ENCODE data around the gene ARID4B. TPM values are rescaled to one million over a fixed set of nuclear protein-coding genes. Genes with fewer than 3 reads are reported as not detected.

The ARID4B gene
- polyA plus RNA-seq, 1 donor (not counting 4 experiments of a cell fraction or from before 2014, with no cell fraction given): 12.7 TPM

DNA sequence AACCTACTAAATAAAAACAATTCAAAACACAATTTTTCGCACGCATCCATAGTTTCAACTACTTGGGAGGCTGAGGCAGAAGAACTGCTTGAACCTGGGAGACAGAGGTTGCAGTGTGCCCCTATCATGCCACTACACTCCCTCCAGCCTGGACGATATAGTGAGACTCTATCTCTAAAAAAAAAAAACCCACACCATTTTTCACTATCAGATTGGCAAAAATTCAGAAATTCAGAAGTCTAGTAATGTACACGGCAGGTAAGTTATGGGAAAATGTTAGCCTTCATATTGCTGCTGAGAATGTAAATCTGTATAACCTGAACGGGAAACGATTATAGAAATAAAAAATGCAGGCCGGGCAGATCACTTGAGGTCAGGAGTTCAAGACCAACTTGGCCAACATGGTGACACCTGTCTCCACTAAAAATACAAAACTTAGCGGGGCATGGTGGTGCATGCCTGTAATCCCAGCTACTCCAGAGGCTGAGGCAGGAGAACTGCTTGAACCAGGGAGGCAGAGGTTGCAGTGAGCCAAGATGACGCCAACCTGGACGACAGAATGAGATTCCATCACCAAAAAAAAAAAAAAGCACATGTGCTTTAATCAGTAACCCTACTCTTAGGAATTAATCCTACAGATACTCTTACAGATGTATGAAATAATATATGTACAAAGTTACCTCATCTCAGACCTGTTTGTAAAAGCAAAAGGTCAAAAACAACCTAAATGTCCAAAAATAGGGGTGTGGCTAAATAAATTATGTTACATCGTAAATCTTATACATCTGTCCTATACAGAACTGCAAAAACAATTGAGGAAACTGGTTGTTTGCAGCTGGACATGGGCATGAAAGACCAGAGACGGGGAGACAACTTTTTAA is 37.9 kb downstream of the ARID4B start:
- H3K79me2 ChIP-seq (ENCODE audit: control insufficient read depth, insufficient read depth, low read length): peaks cover 86% of the 10 kb centered on the region
- H3K4me3 ChIP-seq (ENCODE audit: control insufficient read depth in 2 of 3, extremely low read depth in 1 of 3, insufficient read depth in 2 of 3, low read depth in 1 of 3, low read length in 3 of 3): no peak overlapping the region
- FAIRE-seq (no peak), DNase-seq (ENCODE audit: low read depth, low spot score) (no peak)
- no peak for TF ChIP-seq EZH2 (IDR thresholded peaks at IDR 0.05; ENCODE audit: low read length)
- TF ChIP-seq, protein P1, sequence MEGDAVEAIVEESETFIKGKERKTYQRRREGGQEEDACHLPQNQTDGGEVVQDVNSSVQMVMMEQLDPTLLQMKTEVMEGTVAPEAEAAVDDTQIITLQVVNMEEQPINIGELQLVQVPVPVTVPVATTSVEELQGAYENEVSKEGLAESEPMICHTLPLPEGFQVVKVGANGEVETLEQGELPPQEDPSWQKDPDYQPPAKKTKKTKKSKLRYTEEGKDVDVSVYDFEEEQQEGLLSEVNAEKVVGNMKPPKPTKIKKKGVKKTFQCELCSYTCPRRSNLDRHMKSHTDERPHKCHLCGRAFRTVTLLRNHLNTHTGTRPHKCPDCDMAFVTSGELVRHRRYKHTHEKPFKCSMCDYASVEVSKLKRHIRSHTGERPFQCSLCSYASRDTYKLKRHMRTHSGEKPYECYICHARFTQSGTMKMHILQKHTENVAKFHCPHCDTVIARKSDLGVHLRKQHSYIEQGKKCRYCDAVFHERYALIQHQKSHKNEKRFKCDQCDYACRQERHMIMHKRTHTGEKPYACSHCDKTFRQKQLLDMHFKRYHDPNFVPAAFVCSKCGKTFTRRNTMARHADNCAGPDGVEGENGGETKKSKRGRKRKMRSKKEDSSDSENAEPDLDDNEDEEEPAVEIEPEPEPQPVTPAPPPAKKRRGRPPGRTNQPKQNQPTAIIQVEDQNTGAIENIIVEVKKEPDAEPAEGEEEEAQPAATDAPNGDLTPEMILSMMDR (optimal IDR thresholded peaks at IDR 0.05 in 1 of 3, IDR thresholded peaks at IDR 0.05 in 1 of 3, conservative IDR thresholded peaks at IDR 0.05 in 1 of 3; ENCODE audit: extremely low read depth in 1 of 3, insufficient read depth in 2 of 3, low read length in 3 of 3): no peak
- H3K9ac ChIP-seq (ENCODE audit: control insufficient read depth, extremely low read depth, insufficient read depth, low read length): no peak overlapping the region
- no peak overlapping the region for H2AFZ ChIP-seq (ENCODE audit: control insufficient read depth, low read length)
- no peaks in the 10 kb centered on the region for H3K4me1 ChIP-seq (ENCODE audit: control insufficient read depth, extremely low read depth, insufficient read depth, low read length)
- H3K4me2 ChIP-seq (ENCODE audit: control insufficient read depth, extremely low read depth, insufficient read depth, low read depth, low read length): no peak overlapping the region
- dilution Hi-C loops (cut with MboI; ENCODE audit: extremely low pct_ligation_motif_present, low sequenced_read_pairs): no loop called here
- no peaks in the 10 kb centered on the region for H3K9me3 ChIP-seq (ENCODE audit: control insufficient read depth, low read depth, low read length)
- H3K27me3 ChIP-seq (ENCODE audit: control insufficient read depth, extremely low read depth, insufficient read depth, low read length): no peaks in the 10 kb centered on the region
- H3K27ac ChIP-seq (ENCODE audit: control insufficient read depth, insufficient read depth, low read length): no peak overlapping the region
- peaks cover 4% of the 10 kb centered on the region for H3K9me1 ChIP-seq (ENCODE audit: control insufficient read depth, extremely low read depth, insufficient read depth, low read length)
- H4K20me1 ChIP-seq (ENCODE audit: control insufficient read depth, extremely low read depth, insufficient read depth, low read length): peaks cover 5% of the 10 kb centered on the region
- H3K36me3 ChIP-seq (ENCODE audit: control insufficient read depth in 2 of 2, extremely low read depth in 1 of 2, insufficient read depth in 2 of 2, low read length in 2 of 2): no peaks in the 10 kb centered on the region

DNA sequence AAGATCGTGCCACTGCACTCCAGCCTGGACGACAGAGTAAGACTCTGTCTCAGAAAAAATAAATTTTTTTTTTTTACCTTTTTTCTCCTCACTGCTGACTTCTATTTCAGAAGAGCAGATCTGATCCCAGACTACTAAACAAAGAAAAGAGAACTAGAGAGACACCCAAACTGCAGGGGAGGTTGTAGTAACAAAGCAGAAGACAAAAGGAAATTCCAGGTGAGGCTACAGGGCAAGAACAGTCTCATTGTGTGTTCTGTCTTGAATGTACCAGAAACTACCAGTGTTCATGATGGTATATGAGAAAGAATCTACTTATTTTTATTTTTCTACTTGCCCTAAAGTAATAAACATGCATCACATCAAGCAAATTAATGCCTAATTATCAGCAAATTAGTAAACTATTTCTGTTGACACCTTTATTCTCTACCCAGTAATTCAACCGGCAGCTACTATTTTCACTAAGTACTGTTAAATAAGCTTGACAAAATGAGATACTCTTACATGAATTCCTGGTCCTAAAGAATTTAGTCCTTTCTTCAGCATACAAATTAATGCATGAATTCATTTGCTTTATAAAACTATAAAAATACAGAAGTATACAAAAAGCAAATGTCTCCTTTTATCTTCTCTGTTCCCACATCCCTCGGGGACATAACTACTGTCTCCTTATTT is 40.6 kb downstream of the ARID4B start:
- Histone ChIP-seq H3K9me3 (ENCODE audit: control insufficient read depth, low read depth, low read length) (no peaks in the 10 kb centered on the region), H3K4me3 (ENCODE audit: control insufficient read depth in 2 of 3, extremely low read depth in 1 of 3, insufficient read depth in 2 of 3, low read depth in 1 of 3, low read length in 3 of 3) (no peak overlapping the region), H3K27me3 (ENCODE audit: control insufficient read depth, extremely low read depth, insufficient read depth, low read length) (no peaks in the 10 kb centered on the region), H3K79me2 (ENCODE audit: control insufficient read depth, insufficient read depth, low read length) (peaks cover 89% of the 10 kb centered on the region), H3K4me2 (ENCODE audit: control insufficient read depth, extremely low read depth, insufficient read depth, low read depth, low read length) (no peak overlapping the region), H3K27ac (ENCODE audit: control insufficient read depth, insufficient read depth, low read length) (no peak overlapping the region), H4K20me1 (ENCODE audit: control insufficient read depth, extremely low read depth, insufficient read depth, low read length) (peaks cover 5% of the 10 kb centered on the region), H3K36me3 (ENCODE audit: control insufficient read depth in 2 of 2, extremely low read depth in 1 of 2, insufficient read depth in 2 of 2, low read length in 2 of 2) (no peaks in the 10 kb centered on the region), H3K9ac (ENCODE audit: control insufficient read depth, extremely low read depth, insufficient read depth, low read length) (no peak overlapping the region), H3K4me1 (ENCODE audit: control insufficient read depth, extremely low read depth, insufficient read depth, low read length) (no peaks in the 10 kb centered on the region), H3K9me1 (ENCODE audit: control insufficient read depth, extremely low read depth, insufficient read depth, low read length) (peaks cover 4% of the 10 kb centered on the region), H2AFZ (ENCODE audit: control insufficient read depth, low read length) (no peak overlapping the region)
- TF ChIP-seq, protein P1 (optimal IDR thresholded peaks at IDR 0.05 in 1 of 3, IDR thresholded peaks at IDR 0.05 in 1 of 3, conservative IDR thresholded peaks at IDR 0.05 in 1 of 3; ENCODE audit: extremely low read depth in 1 of 3, insufficient read depth in 2 of 3, low read length in 3 of 3): no peak
- TF ChIP-seq EZH2 (IDR thresholded peaks at IDR 0.05; ENCODE audit: low read length): no peak
- no peak for FAIRE-seq
- DNase-seq (ENCODE audit: low read depth, low spot score): no peak
- dilution Hi-C loops (cut with MboI; ENCODE audit: extremely low pct_ligation_motif_present, low sequenced_read_pairs): no loop called here

Data from keratinocyte (primary cell).